GOT3 (cell line): ENCODE measurements around the gene FRMD4B.
"Not testable (repeated sequence)": the region's sequence is repeated elsewhere in the genome, so short reads cannot be mapped to it uniquely, and the experiment has no call there.

ENCODE experiments used
- DNase-seq: peaks from one replicate; lab custom pipeline; 2025; ENCODE audit warnings: mixed read lengths; lab: John Stamatoyannopoulos, UW

FRMD4B gene

DNA sequence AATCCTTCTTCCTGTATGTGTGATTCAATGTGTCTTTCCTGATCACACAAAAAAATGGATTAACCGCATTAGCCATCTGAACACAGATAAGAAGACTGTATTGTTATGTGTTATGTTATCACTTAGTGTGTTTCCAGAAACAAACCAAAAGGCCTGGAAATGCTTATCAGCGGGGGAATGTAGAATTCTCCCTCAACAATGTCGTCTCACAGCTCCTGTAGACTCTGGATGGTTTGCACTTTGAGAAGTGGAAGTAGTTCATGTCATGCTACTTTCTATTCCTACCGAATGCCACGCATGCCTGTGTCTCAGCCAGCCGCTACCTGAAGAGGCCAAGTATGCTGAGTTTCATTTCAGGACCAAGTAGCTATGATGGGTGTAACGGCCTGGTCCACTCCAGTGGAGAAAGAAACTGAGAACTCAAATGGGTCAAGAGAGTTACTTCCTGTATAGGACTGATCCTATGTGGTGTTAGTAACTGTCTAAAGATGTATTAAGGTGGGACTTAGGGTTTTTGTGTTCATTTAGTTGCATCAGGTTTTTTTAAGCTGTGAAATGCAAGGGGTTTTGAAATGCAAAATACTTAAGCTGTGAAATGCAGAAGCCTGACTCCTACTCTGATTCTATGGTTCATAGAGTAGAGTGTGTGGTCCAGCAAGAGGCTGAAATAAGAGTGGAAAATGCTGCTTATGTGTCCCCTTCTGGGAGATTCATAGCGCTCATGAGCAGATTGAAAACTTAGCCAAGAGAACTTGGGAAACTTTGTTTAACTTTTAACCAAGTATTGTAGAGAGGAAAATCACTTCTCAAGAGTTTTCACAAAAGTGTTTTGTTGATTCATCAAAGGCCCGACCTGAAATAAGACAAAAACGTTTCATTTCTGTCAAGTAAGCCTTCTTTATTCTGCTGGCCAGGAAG lies 145.0 kb downstream of the FRMD4B start:
- DNase-seq: no peak

DNA sequence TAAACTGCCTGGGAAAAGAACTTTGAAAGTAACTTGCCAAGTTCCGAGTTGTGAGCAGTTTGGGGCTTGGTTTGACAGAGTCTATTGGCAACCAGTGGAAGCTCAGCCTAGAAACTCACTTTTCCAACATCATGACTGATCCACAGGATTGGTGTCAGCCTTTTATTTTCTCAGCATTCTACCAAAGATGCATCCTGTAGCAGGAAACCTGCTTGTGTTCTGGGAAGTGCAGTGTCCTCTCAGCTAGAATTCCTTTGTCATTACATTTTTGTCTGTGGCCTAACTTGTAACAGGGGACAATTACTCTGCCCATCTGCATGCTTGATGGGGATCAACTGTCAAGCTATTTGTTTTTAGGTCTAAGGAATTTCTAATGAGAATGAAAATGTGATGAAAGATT lies 146.8 kb downstream of the FRMD4B start:
- no peak for DNase-seq

DNA sequence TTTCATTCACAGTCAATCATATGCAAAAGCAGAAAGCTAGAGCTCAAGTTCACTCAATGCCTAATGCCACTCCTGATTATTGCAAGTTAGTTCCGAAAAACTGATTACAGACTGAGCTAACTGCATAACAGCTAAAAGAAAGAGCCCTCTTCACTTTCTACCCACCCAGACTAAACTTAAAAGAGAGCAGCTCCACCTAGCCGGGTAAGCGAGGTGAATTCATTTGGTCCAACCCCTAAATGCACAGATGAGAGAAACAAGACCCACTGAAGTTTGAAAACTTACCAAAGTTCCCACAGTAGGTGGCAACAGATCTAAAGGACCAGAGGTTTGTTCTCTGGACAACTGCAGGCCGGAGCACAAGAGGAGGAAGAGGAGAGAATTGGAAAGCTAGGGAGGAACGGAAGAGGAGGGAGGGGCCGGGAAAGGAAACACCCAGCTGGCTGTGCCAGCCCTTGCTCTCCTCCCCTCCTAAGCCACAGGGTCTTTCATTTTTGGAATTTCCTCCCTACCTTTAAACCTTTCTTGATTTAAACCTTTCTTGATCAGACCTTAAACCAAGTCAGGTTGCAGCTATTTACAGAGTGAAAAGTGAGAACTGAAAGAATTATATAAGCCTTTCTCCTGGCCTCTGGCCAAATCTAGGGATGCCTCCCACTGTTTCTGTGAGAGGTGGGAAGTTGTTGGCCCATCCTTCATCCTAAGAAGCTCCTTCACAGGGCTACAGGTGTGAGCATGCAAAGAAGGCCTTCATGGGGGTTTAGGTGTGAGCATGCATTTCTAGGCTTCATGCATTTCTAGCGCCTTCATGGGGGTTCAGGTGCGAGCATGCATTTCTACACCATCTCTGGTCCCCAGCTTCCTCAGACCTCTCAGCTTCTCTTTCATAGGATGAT lies 148.8 kb downstream of the FRMD4B start:
- no peak for DNase-seq

DNA sequence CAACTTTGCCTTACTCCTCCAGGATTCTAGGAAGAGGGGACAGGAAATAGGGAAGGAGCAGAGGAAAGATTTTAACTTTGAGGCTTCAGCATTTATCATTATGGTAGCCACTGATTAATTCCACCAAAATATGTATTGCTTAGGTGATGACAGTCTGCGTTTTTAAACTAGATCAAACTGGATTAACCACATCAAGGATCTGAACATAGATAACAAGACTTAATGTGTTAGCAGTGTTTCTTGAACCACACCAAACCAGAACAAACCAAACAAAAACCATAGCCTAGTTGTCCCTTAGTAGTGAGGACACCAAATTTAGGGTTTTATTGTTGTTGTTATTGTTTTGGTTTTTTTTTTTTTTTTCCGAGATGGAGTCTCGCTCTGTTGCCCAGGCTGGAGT lies 150.0 kb downstream of the FRMD4B start:
- no peak for DNase-seq

DNA sequence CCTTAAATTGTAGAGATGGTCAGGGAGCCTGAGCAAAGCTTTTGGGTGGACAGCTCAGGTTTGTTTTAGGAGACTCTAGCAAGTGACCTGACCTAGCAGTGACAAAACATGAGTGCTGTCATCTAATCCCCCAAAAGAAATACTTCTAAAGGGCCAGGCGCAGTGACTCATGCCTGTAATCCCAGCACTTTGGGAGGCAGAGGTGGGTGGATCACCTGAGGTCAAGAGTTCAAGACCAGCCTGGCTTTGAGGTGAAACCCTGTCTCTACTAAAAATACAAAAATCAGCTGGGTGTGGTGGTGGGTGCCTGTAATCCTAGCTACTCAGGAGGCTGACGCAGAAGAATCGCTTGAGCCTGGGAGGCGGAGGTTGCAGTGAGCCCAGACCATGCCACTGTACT lies 150.7 kb downstream of the FRMD4B start:
- DNase-seq: not testable (repeated sequence)

DNA sequence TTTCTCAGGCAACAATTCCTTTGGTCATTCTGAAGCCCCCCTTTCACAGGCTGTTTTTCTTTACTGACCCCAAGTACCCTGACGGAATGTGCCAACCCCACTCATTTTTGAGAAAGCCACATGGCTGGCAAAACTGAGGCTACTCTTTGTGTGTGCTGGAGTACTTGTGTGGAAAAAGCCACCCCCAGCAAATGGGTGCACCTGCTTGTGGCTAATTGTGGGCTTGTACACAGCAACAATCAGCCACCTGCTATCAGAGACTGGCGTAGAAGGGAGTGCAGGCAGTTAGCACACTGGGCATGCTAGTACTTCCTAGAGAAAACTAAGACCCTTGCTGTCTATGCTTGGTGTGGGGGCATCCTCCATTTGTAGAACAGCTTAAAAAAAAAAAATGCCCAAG lies 153.4 kb downstream of the FRMD4B start:
- no peak for DNase-seq

DNA sequence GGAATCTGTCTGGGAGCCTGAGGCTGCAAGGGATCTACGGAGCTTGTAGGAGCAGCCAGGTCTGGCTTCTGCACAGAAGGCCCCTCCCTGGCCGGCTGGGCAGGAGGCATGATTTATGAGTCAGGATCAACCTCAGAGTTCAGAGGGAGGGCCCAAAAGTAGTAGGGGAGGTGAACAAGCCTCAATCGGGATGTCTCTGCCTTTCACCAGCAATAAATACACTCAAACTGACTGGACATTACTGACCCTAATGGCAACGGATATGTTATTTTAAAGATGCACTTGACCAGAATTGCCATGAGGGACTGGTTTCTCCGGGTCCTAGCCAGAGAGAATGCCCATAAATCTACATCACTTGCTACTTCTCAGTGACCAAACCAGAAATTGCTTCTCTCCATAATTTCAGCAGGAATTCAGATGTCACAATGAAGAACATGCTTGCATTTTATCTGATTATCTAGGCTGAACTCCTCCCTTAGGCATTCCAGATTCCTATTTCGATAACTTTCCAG lies 153.9 kb downstream of the FRMD4B start:
- DNase-seq: no peak

DNA sequence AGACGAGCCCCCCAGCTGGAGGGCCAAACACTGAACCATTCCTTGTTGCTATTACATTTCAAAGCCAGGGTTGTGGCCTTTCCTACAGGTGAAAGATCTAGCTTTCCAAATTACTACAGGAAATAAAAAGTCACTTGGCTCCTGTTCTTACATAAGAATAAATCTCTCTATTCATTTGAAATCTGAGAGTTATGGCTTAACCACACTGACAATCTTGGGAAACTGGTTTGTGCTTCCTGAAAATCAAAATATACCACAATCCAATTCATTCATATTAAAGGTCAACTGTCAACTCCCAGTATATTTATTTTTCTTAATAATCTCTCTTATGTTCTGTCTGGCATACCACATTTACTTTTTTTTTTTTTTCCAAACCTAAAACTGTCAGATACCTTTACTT lies 159.8 kb downstream of the FRMD4B start:
- no peak for DNase-seq

DNA sequence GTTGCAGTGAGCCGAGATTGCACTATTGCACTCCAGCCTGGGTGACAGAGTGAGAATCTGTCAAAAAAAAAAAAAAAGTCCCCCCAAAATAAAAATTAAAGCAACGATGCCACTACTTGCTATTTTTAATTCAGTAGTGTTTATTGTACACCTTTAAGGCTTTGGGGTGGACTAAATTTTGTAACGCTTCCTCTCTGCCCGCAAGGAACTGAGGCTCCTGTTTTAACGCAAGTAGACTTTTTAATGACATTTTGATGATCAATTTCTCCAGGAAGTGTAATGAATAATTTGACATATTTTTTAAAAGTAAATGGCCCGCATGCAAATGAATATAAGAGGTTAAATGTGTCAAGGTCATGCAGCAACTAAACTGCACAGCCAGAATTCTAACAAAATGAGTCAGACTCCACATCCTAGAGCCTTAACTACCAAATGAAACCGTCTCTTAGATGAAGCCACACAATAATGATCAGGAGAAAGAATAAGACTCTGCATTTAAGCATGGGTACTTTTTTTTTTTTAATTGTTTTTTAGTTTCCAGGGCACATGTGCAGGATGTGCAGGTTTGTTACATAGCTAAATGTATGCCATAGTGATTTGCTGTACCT lies 166.7 kb downstream of the FRMD4B start:
- DNase-seq: no peak

DNA sequence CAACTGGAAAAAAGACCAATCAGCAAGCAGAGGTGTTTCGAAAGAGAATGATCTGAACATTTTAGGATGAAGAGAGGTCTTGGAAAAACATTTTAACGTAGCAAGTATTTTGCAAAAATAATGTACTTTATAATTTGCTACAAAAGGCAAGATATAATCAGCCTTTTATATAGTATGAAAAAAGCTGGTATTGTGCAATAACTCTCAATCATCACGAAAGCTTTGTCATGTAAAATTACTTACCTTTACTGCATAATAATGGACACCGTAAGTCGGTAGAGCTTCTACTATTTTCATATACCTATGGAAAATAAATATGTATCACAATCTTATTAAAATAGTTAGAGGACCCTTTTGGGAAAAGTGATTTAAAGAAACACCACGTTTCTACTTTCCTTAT lies 167.8 kb downstream of the FRMD4B start:
- DNase-seq: no peak

DNA sequence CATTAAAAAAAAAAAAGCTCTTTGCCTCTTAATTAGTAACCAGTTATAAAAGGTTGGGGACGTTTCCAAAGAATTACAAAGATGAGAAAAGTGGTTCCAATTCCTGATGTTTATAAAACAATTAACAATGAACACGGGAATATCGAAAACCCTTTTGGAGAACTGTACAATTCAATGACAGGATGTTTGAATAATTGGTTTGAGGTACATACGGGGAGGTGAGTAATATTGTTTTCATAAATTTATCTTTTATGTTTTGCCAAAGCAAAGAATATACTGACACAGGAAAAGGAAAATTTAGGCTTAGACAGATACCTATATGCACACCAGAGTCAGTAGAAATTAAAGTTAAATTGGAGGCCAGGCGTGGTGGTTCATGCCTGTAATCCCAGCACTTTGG lies 168.9 kb downstream of the FRMD4B start:
- DNase-seq: no peak

DNA sequence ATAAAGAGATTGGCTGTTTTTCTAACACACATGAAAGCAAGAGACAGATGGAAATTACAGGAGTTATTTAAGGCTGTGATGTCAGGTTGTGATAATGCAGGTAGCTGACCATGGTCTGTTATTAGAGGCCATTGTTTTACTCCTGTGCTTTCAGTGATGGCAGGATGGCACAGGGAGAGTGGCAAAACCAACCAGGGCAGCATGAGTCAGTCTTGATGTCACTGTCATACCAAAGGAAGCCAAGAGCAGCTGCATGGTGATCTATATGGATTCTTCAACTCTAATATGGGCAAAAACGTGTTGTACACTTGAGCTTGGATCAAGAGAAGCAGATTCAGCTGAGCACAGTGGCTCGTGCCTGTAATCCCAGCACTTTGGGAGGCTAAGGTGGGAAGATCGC lies 171.6 kb downstream of the FRMD4B start:
- DNase-seq: no peak

DNA sequence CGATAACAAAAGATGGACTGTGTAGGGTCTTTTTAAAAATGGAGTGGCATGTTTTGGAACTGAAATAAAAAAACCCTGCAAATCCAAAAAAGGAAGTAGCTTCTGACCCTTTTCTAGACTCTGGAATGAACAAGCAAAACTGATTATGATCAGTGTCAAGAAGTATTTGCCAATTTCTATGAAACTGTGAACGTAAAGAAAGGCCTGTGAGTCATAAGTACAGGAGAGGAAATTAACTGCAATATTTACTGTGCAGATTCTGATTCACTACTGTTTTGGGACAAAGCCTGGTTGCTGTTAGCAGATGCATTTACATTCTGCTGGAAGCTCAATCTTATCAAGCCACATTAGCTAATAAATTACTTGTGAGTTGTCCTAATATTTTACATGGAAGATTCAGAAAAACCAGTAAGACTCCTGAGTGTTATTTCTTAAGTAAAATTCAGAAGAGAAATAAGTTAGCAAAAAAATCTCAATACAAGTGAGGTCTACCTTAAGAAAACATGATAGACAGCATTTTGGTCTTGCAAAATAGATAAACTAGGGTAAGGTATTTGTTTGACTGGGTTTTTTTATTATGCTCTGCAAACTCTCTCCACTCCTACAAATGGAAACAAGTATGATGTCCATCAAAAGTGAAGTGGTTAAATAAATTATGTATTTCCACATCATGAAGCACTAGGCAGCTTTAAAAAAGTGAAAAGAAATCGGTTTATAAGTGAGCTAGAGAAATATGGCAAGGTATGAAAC lies 173.3 kb downstream of the FRMD4B start:
- DNase-seq: no peak

DNA sequence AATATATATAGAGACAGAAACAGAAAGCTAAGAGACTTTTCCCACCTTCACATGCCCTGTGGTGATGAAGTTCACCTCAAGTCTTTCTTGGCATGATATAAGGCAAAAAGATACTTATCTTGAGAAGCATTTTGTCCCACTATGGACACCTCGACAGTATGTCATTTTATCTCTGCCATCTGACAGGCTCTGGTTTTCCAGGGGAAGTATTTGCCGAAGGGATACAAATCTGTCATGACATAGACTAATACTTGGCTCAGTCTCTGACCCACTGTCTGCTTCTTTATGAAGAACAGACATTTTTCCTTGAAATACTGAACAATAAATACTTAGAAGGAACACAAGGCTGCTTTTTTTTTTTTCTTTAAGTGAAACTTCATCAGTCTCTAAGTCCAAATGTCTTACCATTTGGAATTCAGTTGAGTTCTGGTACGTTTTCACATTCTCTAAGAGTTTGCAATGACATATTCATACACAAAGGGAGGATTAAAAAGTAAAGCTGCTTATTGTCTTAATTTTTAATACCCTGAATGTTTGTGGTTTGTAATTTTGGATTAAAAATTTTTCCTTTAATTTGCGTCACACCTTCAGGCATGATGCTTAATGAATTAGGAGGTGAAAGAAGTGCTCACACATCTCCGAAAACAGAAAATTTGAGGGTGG lies 175.7 kb downstream of the FRMD4B start:
- no peak for DNase-seq

DNA sequence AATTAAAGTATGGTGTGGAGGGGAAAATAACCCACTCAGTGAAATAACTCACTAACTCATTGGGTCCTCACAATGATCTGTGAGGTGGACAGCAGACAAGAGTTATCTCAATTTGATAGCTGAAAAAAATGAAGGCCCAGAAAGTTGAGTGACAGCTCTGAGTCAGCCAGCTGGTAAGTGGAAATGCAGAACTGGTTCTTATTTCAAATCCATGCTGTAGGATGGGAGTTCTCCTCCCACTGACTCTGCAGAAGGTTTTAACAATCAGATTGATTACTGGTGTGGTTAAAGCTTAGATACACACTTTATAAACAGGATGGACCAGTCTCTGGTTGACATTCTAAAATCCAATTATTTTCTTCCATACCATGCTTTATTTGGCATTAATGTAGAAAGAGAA lies 176.5 kb downstream of the FRMD4B start:
- DNase-seq: no peak

DNA sequence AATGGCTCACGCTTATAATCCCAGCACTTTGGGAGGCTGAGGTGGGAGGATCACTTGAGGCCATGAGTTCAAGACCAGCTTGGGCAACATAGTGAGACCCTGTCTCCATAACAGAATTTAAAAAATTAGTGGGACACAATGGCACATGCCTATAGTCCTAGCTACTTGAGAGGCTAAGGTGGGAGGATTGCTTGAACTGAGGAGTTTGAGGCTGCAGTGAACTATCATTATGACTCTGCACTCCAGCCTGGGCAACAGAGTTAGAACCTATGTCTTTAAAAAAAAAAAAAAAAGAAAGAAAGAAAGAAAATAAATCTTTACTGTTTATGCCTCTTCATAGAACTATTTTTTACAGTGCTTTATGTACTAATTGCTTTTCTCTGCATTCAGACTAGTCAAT lies 178.9 kb downstream of the FRMD4B start:
- DNase-seq: no peak

DNA sequence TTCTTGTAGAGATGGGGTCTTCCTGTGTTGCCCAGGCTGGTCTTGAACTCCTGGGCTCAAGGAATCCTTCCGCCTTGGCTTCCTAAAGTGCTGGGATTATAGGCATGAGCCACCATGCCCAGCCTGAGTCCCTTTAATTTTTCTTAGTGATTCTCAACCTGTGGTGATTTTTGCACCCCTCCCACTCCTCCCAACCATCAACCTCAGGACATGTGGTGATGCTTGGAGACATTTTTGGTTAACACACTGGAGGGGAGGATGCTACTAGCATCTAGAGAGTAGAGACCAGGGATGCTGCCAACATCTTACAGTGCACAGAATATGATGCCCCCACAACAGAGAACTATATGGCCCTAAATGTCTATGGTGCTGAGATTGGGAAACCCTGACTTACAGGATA lies 180.5 kb downstream of the FRMD4B start:
- no peak for DNase-seq

DNA sequence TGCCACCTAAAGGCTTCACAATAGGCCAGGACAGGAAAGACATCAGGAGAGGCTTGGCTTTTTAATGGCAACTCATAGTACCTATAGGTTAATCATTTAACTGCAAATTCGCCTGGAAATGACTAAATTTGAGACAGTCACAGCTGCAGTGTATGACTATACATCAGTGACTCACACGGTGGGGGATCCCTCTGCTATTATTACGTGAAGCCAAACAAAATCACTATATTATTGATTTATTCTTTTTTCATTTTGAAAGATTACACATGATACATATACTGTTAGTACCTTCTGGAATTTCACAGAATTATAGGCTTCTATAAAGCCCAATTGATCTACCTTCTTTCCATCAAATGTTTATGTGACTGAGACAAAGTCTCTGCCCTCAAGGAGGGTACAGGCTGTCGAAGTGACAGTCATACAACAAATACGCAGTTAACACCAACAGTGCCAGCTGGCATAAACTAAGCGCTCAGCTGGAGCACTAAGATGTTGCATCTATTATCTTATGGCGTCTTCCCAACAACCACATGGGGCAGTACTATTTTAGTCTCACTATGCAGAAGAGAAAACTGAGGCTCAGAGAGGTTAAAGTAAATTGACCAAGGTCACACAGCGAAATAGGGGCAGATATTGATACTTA lies 181.5 kb downstream of the FRMD4B start:
- no peak for DNase-seq

DNA sequence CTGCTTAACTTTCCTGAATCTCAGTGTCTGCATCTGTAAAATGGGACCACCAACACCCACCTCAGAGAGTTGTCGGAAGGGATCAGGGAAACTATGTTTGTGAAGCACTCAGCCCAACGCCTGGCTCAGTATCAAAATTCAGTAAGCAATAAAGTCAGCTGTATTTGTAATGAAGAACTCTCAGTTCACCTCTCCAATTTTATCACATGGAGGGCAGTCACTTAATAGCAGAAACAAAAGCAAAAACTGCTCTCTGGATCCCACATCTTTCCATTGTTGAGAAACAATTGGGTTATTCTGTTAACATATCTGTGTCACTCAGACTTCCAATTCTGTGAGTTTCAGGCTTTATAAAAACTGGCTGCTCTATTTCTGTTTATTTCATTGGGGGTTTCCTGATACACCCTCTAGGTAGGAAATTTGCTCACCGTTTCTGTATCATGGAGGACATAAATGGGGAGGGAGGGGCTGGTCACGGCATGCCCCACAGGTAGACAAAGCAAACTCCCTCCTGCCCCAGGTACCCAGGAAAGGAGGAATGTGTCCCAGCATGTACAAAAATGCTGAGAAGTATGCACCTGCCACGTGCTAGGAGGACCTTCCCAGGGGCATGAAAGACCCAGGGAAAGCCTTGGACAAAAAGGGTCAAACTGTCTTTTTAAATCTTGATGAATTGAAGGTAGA lies 182.1 kb downstream of the FRMD4B start:
- DNase-seq: no peak

DNA sequence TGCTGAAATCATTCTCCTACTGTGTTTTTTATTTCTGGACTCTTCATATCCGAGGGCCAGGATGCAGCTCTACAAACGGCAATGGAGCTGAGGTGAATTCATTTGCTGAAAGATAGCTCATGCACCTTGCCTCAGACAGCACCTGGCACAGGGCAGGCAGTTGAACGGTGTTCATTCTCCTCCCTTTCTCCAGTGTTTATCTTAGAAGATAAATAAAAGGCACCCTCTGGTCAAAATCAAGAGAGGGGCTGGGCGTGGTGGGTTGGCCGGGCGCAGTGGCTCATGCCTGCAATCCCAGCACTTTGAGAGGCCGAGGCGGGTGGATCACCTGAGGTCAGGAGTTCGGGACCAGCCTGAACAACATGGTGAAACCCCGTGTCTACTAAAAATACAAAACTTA lies 184.2 kb downstream of the FRMD4B start:
- DNase-seq: no peak
